Activated CD8-positive, alpha-beta memory T cell treated with anti-CD3 and anti-CD28 coated beads, Interleukin-2, amount 50 U/mL, for 24 hours (primary cell): Measurements from ENCODE around the gene WDR35.
"Not testable (repeated sequence)": the region's sequence is repeated elsewhere in the genome, so short reads cannot be mapped to it uniquely, and the experiment has no call there.

Source experiments
- DNase-seq: peaks from one replicate; pipeline ENCODE4 v3.0.0-alpha.2; 2020; ENCODE audit errors: extremely low read depth

WDR35 gene

DNA sequence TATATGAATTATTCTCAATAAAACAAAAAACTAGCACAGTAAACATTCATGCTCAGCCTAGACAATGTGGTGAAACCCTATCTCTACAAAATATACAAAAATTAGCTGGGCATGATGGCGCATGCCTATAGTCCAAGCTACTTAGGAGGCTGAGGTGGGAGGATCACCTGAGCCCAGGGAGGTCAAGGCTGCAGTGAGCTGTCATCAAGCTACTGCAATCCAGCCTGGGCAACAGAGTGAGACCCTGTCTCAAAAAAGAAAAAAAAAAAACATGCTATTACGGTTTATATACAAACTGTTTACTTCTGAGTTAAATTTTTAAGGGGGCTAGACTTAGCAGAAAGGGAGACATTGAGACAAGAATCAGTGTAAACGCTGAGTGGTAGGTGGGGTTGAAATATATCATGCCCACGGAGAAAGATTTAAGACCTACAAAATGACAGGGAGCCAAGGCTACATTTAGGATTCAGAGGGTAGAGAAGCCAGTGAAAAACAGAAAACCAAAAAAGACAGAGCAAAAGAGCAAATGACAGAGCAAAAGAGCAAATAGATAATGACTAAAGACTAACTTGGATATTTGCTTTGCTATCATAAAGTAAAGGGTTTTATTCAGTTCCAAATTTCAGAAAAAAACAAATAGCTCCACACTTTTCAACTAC lies 95.6 kb downstream of the WDR35 start:
- no peak for DNase-seq

DNA sequence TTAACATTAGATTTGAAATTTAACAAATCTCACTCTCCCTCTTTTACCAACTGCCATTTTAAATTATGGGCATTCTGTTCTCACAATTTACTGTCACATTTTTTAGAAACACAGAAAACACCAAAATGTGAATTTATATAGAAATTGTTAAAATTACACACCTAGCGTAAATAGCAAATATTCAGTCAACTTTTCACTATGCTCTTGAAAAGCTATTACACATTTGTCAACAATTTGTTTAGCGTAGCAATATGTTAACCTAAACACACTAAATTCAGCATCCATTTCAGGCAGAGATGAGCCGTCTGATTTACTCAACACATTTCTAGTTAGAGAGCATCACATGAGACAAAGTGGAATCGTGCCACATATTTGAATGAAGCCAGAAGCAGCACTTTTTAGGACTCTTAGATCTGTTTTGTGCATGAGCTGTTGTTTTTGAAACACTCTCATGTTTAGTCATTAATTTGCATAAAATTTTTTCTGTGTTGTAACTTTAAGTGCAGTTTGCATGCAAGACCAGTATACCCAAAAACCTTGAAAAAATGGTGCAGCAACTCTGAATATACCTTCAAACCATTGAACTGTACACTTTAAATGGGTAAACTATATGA lies 96.3 kb downstream of the WDR35 start:
- DNase-seq = no peak

DNA sequence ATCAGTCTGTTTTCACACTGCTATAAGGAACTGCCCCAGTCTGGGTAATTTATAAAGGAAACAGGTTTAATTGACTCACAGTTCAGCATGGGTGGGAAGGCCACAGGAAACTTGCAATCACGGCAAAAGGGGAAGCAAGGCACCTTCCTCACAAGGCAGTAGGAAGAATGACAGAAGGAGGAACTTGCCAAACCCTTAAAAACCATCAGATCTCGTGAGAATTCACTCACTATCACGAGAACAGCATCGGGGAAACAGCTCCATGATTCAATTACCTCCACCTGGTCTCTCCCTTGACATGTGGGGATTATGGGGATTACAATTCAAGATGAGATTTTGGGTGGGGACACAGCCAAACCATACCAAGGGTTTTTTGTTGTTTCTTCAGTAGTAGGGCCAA lies 97.9 kb downstream of the WDR35 start:
- not testable (repeated sequence) for DNase-seq

DNA sequence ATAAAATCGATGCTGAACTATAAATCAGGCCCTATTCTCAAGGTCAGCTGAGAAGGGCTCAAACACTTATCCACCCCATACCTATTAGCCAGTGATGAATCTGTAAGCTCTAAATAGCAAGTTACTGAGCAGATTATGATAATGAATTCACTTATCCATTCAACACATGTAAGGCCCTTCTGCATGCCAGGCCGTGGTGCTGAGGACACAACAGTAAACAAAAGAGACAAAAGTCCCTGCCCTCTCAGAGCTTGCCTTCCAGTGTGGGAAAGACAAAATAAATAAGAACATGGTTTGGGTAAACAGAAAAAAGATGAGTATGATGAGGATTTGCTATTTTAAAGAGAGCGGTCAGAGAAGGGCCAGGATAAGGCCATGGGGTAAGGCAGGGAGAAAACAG lies 99.8 kb downstream of the WDR35 start:
- no peak for DNase-seq

DNA sequence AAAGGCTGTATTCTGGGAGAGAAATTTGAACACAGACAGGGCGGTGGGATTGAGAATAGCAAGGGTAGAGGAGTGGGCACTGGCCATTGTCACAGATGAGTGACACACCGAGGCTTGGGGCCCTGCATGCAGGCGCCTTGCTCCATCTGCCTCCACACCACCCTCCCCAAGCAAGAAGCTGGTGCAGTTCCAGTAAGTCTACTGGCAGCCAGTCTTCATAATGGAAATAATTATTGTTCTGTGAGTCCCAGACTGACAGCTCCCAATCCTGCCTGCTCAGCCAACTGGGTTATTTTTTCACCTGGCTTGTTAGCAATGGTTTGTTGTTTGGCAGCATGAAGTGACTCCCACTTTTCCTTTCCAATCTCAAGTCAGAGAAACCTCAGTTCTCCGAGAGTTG lies 101.1 kb downstream of the WDR35 start:
- DNase-seq = no peak

DNA sequence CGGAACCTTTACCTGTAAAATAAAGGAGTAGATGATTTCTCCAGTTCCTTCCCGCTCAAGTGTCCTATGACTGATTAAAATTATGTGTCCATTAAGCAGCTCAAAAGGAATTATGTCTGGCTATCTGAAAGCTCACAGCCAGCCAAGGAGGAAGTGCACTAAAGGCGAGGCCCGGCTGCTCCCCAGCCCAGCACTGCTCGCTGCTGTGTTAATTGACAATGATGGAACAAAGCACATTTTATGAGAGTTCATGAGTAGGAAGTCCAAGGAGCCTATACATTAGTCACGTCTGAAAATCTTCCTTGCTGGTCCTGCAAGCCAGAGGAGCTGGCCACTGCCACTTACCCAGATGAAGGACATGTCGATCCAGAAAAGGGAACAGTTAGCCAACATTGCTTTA lies 102.4 kb downstream of the WDR35 start:
- no peak for DNase-seq

DNA sequence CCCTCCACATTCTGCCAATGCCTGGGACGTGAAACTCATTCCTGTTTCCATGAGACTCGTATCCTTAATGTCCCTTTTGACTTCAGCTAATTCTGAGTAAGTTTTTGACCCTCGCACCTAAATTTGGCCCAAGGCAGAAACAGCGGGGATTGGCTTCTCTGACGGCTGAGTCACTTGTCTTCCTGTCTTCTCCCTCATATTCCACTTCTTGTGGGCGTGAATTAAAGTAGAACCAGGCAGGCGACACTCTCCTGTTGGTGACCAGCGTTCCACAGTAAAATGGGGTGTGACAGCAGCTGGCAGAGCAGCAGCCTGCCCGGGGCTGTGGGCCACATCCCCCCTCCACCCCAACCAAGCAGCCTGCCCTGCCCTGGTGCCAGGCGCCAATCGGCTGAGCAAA lies 103.6 kb downstream of the WDR35 start:
- DNase-seq = no peak

DNA sequence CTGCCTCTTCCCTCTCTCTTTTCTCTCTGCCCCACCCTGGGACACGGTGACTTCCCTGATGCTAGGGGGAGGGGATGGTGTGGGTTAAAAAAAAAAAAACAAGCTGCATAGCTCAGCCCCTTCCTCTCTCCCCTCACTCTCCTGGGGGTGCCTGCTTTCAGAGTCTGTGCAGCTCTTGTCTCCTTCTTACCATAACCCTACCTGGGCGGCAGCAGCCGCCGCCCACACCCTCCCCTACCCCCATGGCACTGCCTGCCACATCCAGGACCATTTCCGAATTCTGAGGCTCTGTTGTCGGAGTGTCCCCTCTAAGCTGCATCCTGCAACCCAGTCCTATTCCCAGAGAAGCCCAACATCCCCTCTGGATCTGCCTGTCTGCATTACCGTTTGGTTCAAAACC lies 104.1 kb downstream of the WDR35 start:
- DNase-seq = no peak

DNA sequence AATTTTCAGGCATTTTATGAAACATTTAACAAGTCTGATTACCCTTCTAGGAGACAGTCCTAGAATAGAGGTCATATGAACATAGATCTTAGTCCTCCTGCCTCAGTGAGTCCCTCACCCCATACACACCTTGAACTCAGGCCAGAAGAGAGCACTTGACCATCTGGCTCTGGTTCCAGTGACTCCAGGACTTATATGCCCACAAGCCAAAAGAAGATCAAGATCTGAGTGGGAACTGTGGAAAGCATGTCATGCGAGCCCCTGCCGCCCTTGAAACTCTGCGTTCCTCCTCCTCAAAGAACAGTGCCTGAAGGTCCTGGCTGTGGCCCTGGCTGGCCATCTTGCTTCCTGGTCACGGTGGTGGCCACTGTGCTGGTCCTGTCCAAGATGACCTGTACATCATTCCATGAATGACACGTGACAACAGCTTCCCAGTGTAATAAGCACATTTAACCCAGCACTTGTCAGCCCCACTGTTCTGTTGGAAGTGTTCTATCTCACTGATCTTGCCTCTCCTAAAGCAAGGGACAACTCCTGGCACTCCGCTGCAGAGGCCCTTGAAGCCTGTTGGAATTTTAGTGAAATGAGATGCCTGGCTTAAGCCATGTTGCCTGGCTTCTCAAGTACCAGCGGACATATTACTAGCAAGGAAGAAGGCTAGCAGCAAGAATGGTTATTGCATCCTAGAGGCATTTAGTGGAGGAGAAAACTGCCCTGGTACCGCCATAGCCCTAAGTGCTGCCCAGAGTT lies 105.8 kb downstream of the WDR35 start:
- DNase-seq = no peak

DNA sequence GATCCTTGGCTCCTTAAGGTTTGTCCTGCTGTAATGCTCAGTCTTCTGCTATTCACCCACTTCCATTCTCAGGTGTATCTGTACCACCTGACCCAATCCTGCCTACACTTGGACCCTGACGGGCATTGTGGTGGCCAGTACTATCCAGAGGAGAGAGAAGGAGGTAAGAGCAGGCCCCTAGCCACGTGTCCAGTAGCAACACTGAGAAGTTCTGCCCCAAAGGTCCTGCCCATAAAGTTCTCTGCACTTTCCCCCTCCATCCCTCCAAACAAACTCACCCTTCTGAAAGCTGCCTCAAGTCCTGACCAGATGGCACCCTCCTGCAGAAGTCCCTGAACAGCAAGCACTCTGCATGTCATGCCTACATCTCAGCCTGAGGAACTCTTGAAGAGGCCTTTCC lies 106.4 kb downstream of the WDR35 start:
- no peak for DNase-seq

DNA sequence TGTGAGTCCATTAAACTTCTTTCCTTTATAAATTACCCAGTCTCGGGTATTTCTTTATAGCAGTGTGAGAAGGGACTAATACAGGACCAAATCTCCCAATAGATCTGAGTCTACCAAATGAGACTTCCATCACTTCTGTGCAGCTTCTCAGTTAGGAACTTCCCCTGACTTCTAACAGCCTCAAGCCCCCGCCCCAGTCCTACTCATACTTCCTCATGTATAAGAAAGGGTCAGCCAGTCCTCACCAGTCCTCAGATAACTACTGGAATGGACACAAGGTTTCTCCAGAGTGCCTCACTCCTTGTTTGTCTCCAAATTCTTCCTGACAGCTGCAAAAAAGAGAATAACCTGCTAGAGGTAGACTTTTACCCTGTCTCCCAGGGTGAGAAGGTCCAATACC lies 107.6 kb downstream of the WDR35 start:
- DNase-seq = no peak

DNA sequence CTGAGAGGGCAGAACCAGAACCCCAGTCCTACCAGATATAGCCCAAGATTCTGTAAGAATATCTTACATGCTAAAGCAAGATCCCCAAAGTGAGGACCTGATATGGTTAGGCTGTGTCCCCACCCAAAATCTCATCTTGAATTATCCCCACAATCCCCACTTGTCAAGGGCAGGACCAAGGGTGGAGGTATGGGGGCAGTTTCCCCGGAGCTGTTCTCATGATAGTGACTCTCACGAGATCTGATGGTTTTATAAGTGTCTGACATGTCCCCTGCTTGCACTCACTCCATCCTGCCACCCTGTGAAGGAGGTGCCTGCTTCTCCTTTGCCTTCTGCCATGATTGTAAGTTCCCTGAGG lies 108.0 kb downstream of the WDR35 start:
- no peak for DNase-seq

DNA sequence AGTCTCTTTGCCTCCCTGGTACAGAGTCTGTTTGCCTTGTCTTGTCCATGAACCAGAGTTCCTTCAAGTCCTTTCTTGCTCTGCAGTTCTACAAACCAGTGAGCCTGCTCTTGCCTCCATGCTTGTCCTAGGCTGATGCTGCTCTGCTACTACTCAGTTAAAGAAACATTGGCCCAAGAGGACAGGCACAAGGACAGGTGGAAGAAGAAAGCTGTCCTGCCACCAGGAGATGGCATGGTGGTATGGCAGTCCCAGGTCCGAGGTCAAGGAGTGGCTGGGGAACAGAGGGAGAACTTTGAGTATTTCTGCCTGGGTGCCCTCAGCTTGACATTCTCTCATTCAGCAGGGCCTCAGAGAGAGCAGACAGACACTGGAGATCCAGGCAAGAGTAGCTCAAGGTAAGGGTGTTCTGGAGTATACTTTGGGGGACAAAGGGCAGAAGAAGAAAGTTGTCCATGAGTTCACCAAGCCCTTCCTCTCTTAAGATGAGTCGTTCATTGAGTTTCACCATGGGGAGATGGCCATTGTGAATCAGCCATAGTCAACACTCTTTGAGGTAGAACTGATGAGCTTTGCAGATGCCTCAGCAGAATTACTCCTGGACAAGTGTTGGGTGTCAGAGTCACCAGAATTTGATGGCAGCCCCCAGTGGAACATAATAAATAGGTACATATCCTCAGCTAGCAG lies 108.5 kb downstream of the WDR35 start:
- DNase-seq = no peak

DNA sequence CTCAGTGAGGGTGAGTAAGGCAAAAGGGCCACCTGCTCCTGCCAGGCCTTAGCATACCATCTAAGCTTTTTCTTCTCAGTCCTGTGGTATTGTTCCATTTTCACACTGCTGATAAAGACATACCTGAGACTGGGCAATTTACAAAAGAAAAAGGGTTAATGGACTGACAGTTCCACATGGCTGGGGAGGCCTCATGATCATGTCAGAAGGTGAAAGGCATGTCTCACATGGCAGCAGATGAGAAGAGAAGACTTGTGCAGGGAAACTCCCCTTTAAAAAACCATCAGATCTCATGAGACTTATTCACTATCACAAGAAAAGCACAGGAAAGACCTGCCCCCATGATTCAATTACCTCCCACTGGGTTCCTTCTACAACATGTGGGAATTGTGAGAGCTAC lies 109.7 kb downstream of the WDR35 start:
- not testable (repeated sequence) for DNase-seq

DNA sequence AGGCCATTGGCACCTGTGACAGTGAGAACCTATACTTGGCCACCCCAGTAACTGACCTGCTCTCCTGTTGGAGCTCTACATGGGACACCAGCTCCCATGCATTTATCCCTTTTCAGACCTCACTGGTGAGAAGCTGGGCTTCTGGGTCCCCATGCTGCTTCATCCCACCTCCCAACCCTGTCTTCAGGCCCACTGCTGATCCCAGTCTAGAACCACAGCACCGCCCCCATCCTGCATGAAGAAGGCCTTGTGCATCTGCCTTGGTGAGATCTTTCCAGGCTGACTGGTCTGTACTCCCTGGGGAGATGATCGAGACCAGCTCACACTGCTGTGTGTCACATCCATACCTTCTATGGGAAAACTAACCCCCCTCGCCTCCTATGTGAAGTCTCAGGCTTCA lies 110.8 kb downstream of the WDR35 start:
- DNase-seq = no peak

DNA sequence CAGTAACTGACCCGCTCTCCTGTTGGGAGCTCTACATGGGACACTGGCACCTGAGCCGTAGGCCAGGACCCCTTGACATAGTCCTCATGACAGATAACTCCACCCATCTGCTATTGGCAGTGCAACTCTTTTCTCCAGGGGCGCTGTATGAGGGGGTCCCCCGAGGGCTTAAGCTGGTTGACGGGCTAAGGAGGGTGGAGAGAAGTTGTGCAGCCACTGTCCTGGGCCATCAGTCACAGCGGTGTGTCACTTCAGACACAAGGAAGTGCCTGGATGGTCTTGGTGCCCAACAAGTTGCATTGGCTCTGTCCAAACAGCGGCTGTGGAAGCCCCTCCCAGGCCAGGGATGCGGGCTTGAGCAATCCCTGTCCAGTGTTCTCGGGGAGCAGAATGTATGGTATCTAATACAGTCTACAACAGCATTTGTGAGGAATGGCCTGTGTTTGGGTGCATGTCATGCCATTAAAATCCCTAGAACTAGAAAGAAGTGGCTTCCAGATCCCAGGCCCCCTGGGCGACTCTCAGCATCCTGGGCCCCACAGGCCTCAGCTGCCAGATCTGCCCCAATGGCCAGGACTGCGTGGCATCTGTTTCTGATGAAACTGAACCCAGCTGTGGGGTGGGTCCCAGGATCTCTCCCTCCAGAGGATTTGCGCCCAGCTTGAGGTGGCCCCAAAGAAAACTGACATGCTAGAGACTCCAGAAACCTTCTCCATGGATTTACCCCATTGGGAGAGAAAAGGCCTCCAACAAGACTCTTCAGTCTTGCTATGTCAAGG lies 111.4 kb downstream of the WDR35 start:
- no peak for DNase-seq

DNA sequence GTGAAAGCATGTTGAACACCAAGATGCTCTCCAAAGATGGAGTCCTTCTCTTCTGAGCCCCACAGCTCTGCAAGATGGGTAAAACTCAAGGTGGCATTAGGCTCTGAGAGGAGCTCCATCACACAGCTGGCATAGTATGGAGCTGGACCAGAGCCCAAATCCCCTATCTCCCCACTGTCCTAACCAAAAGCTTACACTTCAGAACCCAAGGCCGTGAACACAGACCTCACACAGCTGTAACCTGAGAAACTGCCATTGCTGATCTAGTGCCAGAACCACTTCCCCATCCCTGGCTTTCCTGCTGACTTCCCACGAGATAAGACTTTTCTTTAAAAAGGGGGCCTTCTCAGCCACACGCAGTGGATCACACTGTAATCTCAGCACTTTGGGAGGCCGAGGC lies 113.2 kb downstream of the WDR35 start:
- no peak for DNase-seq

DNA sequence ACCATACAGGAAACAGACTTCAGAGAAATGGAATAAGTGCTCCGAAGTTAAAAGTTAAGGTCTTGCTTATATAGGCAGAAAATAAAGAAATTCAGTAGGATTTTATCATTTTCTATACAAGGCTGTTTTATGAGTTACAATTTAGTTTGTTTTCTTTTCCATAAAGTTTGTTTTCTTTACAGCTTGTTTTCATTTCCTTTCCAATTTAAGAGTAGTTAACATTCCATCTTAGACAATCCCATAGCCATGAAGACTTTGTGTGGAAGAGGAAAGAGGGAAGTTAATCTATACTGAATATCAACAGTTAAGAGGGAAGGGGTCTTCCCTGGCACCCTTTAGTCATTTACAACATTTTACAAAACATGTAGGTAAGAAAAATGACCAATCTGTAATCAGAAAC lies 114.6 kb downstream of the WDR35 start:
- no peak for DNase-seq

DNA sequence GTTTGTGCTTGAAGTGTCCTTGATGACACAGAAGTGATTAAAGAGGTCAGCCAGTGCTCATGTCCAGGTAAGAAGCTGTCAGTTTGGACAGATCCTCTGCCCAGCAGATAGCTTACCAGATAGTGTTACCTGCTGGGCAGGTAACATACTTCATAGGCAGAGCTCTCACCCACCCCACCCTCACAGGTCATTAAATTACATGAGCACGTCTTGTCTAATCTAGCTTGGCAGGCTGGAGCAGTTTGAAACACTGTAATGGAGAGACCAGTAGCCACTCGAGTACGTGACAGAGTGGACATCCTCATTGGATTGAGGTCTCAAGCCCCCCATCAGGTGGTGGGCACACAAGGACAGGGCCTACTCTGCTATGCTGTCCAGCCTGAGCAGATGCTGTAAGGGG lies 115.2 kb downstream of the WDR35 start:
- no peak for DNase-seq

DNA sequence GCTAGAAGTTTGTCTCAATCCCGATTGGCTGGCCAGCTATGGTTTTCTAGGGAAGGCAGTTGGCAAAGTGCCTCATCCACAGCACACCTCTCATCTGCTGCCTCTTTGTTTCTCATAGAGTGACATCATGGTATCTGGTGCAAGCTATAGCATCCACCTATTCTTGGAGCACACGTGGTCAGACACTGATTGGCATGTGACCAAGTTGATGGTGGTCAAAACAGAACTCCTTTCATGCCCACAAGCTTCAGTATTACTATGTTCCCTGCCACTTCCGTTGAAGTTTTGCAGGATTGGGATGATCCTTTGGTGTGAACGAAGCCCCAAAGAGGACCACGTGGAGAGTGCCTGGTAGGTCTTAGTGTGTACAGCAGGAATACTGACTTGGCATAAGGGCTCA lies 116.9 kb downstream of the WDR35 start:
- no peak for DNase-seq

DNA sequence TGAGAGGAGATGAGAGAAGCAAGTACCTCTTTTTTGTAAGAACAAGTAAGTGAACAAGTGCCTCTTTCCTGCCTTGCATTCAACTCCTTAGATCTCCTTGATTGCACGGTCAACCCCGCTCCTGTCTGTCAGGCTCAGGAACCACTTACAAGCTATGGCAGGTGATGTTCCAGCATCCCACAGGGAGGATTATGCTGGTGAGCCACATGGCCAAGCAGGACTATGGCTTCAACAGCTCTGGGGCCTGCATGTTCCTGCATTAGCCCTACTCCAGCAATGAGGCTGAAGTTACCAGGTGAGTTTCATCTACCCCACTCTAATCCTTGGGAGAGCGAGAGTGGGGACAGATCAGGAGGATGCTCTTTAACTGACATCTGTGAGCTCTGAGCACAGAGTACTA lies 117.6 kb downstream of the WDR35 start:
- no peak for DNase-seq

DNA sequence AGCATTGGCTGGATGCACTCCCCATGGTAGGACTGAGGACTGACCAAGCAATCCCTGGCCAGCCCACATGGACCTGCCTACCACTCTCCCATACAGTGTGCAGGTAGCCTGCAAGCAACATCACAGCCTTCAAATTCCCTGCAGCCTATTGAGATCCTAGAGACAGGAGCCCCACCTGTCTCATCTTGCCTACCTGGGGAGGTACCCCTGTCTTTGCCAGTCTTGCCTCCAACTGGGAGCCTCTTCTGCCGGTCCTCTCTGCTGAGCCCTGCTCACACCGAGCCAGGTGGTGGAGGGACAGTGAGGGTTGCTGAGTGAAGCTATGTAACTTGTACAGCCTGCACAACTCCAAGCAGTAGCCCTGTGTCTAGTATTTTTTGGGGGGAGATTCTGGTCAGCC lies 118.1 kb downstream of the WDR35 start:
- no peak for DNase-seq
